GM10266 (cell line): ENCODE results near the gene RPAP2.
"Not testable (repeated sequence)": the region's sequence is repeated elsewhere in the genome, so short reads cannot be mapped to it uniquely, and the experiment has no call there.

Experiments
- DNase-seq: peaks from one replicate; pipeline ENCODE4 v3.0.0; 2012; ENCODE audit errors: extremely low spot score
- TF ChIP-seq, protein P1 (sequence below): IDR thresholded peaks from 2 replicates; pipeline ENCODE4 v1.5.1; 2012; ENCODE audit warnings: mild to moderate bottlenecking, low read depth; ENCODE audit not compliant: control insufficient read depth, insufficient read depth; ENCODE audit errors: missing control alignments

The RPAP2 gene

DNA sequence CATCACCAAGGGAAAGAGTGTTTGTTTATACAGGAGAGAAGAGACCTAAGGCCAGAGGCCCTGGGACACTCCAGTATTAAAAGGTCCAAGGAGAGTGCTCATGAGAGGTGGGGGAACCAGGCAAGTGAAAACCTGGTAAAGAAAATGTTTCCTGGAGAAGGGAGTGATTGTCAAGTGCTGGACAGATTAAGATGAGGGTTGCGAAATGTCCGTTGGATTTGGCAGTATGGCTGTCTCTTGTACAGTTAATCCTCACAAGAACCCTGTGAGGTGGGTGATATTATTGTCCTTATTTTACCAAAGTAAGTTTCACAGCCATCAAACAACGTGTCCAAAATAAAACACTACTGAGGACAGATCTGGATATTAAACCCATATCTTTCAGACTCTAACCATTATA, 44.2 kb downstream of the RPAP2 start:
- DNase-seq, result no peak
- TF ChIP-seq, protein P1, sequence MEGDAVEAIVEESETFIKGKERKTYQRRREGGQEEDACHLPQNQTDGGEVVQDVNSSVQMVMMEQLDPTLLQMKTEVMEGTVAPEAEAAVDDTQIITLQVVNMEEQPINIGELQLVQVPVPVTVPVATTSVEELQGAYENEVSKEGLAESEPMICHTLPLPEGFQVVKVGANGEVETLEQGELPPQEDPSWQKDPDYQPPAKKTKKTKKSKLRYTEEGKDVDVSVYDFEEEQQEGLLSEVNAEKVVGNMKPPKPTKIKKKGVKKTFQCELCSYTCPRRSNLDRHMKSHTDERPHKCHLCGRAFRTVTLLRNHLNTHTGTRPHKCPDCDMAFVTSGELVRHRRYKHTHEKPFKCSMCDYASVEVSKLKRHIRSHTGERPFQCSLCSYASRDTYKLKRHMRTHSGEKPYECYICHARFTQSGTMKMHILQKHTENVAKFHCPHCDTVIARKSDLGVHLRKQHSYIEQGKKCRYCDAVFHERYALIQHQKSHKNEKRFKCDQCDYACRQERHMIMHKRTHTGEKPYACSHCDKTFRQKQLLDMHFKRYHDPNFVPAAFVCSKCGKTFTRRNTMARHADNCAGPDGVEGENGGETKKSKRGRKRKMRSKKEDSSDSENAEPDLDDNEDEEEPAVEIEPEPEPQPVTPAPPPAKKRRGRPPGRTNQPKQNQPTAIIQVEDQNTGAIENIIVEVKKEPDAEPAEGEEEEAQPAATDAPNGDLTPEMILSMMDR, result no peak

DNA sequence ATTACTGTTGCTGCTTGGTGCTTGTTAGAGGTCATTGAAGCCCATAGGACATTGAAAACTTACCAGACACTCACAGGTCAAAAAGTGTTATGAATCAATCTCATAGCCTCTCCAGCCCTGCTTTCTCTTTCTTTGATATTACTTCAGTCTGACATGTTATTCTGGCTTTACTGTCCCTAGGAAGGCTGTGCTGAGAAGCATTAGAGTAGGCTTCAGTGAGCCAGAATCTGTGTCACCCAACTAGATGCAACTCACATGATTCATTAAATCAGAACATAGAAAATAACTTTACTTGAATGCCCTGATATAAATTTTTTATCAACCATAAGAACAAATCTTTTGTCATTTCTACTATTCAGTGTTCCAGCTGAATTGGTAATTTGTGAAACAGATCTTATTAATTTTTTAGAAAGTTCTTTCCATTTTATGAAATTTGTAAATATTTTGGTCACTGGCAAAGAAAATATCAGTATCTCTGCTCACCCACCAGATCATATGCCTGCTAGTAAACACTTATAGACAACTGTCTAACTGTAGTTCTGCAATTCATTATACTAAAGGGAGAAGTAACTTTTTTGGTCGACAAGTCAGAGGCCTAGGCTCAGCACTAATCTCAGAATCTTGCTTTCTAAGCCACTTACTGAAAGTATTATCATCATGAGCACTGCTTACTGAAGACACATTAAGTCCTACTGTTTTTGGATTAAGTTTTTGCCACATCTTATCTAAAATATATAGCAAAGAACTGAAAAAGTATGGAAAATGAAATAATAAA, 48.2 kb downstream of the RPAP2 start:
- no peak for DNase-seq
- TF ChIP-seq, protein P1, result no peak

DNA sequence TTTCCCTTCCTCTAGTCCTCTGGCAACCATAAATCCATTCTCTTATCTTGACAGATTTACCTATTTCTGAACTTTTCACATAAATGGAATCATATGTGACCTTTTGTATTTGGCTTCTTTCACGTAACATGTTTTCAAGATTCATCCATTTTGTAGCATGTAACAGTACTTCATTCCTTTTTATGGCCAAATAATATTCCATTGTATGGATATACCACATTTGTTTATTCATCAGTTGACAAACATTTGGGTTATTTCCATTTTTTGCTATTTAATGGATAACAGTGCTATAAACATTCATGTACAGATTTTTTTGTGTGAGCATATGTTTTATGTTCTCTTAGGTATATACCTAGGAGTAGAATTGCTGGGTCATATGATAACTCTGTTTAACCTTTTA, 54.0 kb downstream of the RPAP2 start:
- DNase-seq, result no peak
- TF ChIP-seq, protein P1, result no peak

DNA sequence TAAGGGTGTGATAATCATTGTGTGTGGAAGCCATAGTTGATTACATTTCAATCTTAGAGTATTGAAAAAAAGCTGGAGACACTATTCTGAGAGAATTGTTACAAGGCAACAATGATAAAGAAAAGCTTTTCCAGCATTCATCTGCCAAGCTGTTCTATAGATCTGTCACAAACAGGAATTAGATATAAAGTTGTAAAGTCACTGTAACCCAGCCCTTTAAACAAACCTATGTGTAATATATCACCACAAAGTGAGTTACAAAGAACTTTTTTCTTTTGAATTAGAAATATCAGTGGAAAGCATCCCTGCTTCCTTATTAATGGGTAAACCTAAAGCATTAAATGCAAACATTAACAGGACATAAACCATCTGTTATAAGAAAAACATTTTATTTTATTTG, 55.4 kb downstream of the RPAP2 start:
- no peak for DNase-seq
- TF ChIP-seq, protein P1, result no peak

DNA sequence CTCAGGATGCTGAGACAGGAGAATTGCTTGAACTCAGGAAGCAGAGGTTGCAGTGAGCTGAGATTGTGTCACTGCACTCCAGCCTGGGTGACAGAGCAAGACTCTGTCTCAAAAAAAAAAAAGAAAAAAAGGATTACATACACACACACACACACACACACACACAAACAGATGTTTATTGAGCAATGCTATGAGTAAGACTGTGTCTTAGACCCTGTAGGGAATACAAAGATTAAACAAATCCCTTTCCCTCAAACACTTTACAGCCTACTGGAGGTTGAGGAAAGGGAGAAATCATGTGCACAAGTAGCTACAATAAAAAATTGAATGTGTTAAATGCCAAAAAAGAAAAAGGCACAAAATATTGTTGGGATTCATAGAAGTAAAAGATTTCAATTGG, 58.1 kb downstream of the RPAP2 start:
- TF ChIP-seq, protein P1, result no peak
- DNase-seq, result no peak

DNA sequence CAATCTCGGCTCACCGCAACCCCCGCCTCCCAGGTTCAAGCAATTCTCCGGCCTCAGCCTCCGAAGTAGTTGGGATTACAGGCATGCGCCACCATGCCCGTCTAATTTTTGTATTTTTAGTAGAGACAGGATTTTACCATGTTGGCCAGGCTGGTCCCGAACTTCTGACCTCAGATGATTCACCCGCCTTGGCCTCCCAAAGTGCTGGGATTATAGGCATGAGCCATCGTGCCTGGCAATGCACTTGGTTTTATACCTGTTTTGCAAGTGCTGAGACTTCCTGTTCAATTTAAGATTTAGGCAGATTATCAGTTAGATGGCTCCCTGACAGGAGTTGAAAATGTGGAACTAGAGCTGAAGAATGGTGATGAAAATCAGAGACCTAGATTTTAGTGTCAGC, 60.5 kb downstream of the RPAP2 start:
- not testable (repeated sequence) for DNase-seq

DNA sequence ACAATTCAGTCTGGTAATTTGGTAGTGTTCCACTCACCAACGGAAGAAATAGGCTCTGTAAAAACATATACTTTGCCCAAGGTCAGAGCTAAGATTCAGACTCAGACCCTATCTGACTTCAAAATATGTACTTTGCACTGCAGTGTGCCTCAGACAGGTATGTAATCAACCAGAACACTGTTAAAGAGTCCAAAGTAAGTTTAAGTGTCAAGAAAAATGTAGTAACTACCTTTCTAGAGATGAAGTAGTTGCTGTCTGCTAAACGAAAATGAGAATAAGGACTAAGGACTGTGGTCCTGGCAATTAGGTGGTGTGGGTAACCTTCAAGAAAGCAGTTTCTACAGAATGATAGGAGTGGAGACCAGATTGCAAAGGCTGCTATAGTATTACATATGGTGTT, 61.1 kb downstream of the RPAP2 start:
- TF ChIP-seq, protein P1, result no peak
- no peak for DNase-seq

DNA sequence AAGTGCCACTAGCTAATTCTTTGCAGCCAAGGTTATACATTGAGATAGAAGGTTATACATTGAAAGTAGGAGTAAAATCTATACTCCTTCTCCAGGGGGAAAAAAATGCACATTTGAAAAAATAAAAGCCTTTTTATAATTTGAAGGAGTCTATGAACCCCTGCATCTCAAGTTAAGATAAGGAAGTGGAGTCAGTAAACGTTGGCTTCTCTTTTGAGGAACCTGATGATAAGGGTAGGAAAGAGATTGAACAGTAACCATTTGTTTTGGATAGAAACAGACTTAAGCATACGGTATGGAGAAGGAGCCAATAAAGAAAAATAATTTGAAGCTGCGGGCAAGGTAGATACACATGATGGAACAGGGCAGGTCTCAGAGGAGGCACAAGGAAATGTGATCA, 64.1 kb downstream of the RPAP2 start:
- DNase-seq, result no peak
- TF ChIP-seq, protein P1, result no peak
